KMS-11 (cell line): Measurements from ENCODE around the gene CHERP.

Source experiments
- H2AFZ ChIP-seq: fragments of 200-600 bp; sonication (generic); 2 replicates; pipeline ENCODE4 v1.6.1; 2016; ENCODE audit warnings: antibody characterized with exemption, mixed run types, low read depth
- H3K27ac ChIP-seq: fragments of 200-600 bp; sonication (generic); 2 replicates; pipeline ENCODE4 v1.6.1; 2016; ENCODE audit warnings: mild to moderate bottlenecking, mixed run types
- H3K27me3 ChIP-seq: fragments of 200-600 bp; sonication (generic); 2 replicates; pipeline ENCODE4 v1.6.1; 2017; ENCODE audit warnings: mild to moderate bottlenecking, low read depth, mixed run types, moderate library complexity; ENCODE audit not compliant: insufficient read depth
- H3K36me3 ChIP-seq: fragments of 200-600 bp; sonication (generic); 2 replicates; pipeline ENCODE4 v1.6.1; 2017; ENCODE audit warnings: mild to moderate bottlenecking, mixed run types; ENCODE audit not compliant: insufficient read depth
- H3K4me1 ChIP-seq: fragments of 200-600 bp; sonication (generic); 2 replicates; pipeline ENCODE4 v1.6.1; 2016; ENCODE audit warnings: mild to moderate bottlenecking, low read depth, mixed run types; ENCODE audit not compliant: poor library complexity, severe bottlenecking
- H3K4me2 ChIP-seq: fragments of 200-600 bp; sonication (generic); 2 replicates; pipeline ENCODE4 v1.7.0; 2016; ENCODE audit warnings: mild to moderate bottlenecking, mixed run types
- H3K4me3 ChIP-seq: fragments of 200-600 bp; sonication (generic); IDR thresholded peaks from 2 replicates; pipeline ENCODE4 v1.6.1; 2017; ENCODE audit warnings: low read depth, low read length, mixed read lengths; ENCODE audit not compliant: insufficient read depth
- H3K79me2 ChIP-seq: fragments of 200-600 bp; sonication (generic); 2 replicates; pipeline ENCODE4 v1.6.1; 2016; ENCODE audit warnings: low read depth, mixed run types; ENCODE audit not compliant: insufficient read depth
- H3K9ac ChIP-seq: fragments of 200-600 bp; sonication (generic); 2 replicates; pipeline ENCODE4 v1.6.1; 2016; ENCODE audit warnings: mild to moderate bottlenecking, mixed run types
- H4K20me1 ChIP-seq: fragments of 200-600 bp; sonication (generic); 2 replicates; pipeline ENCODE4 v1.6.1; 2016; ENCODE audit warnings: mild to moderate bottlenecking, mixed run types; ENCODE audit not compliant: insufficient read depth
- CTCF ChIP-seq: fragments of 200-600 bp; sonication (generic); conservative IDR thresholded peaks from 2 replicates; pipeline ENCODE4 v1.6.1; 2017; ENCODE audit warnings: low read depth, mild to moderate bottlenecking, antibody characterized with exemption, low read length, moderate library complexity, mixed read lengths

Gene CHERP

GRCh38 chr19:16520074-16520973 is 21.9 kb downstream of the CHERP start:
- H3K27ac ChIP-seq: no peak overlapping the region
- no peak for TF ChIP-seq CTCF
- H3K27me3 ChIP-seq: no peaks in the 10 kb centered on the region
- no peaks in the 10 kb centered on the region for H3K4me1 ChIP-seq
- peaks cover 3% of the 10 kb centered on the region; the same call in 1 of the 2 replicates for H3K36me3 ChIP-seq
- no peak overlapping the region for H3K4me3 ChIP-seq
- H2AFZ ChIP-seq: no peak overlapping the region
- no peak overlapping the region for H3K4me2 ChIP-seq
- no peaks in the 10 kb centered on the region for H4K20me1 ChIP-seq
- no peaks in the 10 kb centered on the region for H3K79me2 ChIP-seq
- H3K9ac ChIP-seq: no peak overlapping the region

- Histone ChIP-seq H3K27me3 (no peaks in the 10 kb centered on the region), H4K20me1 (no peaks in the 10 kb centered on the region), H2AFZ (no peak overlapping the region), H3K36me3 (no peaks in the 10 kb centered on the region; the same call in 1 of the 2 replicates), H3K4me3 (no peak overlapping the region), H3K4me1 (no peaks in the 10 kb centered on the region), H3K9ac (no peak overlapping the region), H3K4me2 (no peak overlapping the region), H3K79me2 (no peaks in the 10 kb centered on the region), H3K27ac (no peak overlapping the region)
- TF ChIP-seq CTCF: no peak
Measured at GRCh38 chr19:16519230-16519687, 23.0 kb downstream of the CHERP start.

DNA sequence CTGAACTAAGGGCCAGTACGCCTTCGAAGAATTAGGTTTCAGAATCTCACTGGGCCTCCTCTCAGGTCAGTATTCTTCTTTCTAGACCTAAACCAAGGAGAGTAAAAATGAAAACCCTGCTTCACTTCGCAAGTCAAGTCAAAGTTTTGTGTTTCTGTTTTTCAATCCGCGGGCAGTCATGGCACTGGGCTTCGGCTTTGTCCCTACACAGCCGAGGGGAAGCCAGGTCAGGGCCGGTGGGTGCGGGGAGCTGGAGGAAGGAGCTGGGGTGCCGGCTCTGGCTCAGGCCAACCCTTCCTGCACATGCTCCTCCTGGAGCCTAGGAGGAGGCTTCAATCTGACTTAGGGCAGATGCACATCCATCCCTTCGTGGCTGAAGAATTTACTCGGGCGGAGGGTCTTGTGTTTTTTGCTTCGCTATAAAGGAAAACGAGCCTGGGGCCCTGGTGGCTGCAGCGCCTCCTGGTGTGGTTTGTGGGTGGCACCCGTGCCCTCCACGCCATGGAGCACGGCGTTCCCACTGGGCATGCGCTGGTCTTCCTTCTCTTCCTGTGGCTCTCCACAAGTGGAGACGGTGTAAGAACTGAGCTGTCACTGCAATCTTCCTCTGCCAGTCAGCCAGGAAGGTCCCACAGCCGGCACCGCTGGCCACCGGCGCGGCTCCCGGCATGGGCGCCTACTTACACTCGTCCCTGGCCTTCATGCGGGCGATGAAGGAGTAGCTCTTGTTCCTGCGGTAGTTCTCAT is 23.6 kb downstream of the CHERP start:
- H2AFZ ChIP-seq: no peak overlapping the region
- H3K9ac ChIP-seq: no peak overlapping the region
- H3K79me2 ChIP-seq: no peaks in the 10 kb centered on the region
- H3K4me3 ChIP-seq: no peak overlapping the region
- no peaks in the 10 kb centered on the region for H3K4me1 ChIP-seq
- no peak overlapping the region for H3K27ac ChIP-seq
- no peak for TF ChIP-seq CTCF
- no peak overlapping the region for H3K4me2 ChIP-seq
- H3K27me3 ChIP-seq: no peaks in the 10 kb centered on the region
- no peaks in the 10 kb centered on the region; the same call in 1 of the 2 replicates for H3K36me3 ChIP-seq
- no peaks in the 10 kb centered on the region for H4K20me1 ChIP-seq

DNA sequence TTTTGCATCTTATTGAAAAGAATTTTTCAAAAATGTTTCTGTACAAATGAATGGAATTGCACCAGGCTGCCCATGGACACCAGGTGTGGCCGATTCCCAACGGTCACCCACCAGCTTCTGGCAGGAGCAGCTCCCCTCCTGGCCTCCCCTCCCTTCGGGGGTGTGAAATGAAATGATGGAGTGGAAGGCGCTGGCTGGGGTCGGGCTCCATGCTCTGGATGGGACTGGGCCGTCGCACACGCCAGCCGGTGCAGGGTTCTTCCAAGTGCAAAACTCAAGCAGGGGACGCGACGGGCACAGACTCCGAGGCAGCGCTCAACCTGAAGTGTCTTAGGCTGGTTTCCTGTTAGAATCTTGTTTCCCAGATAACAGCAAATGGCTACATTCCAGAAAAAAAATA is 24.2 kb downstream of the CHERP start:
- Histone ChIP-seq H4K20me1 (no peaks in the 10 kb centered on the region), H2AFZ (no peak overlapping the region), H3K4me1 (no peaks in the 10 kb centered on the region), H3K4me3 (no peak overlapping the region), H3K79me2 (no peaks in the 10 kb centered on the region), H3K27ac (no peak overlapping the region), H3K36me3 (no peaks in the 10 kb centered on the region; the same call in 1 of the 2 replicates), H3K9ac (no peak overlapping the region), H3K27me3 (no peaks in the 10 kb centered on the region), H3K4me2 (no peak overlapping the region)
- TF ChIP-seq CTCF: no peak
